Measurements from ENCODE around the gene ATP8B4. TPM values are rescaled to one million over a fixed set of nuclear protein-coding genes. Genes with fewer than 3 reads are reported as not detected.

The ATP8B4 gene
- total and polyA plus RNA-seq, 2 donors from 2014 or later = 2.1 to 12.5 TPM

DNA sequence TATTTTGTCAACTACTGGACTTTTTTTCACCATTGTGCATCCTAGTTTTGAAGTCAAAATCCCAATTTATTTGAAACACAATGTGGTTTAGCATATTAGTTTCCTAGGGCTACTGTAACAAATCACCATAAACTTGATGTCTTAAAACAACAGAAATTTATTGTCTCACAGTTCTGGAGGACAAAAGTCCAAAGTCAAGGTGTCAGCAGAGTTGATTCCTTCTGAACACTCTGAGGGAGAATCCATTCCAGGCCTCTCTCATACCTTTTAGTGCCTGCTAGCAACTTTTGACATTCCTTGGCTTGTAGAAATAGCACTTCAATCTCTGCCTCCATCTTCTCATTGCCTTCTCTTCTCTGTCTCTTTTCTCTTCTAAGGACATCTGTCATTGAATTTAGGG, 48.1 kb upstream of the ATP8B4 start:
- H3K27ac ChIP-seq (ENCODE audit: low read depth in 2 of 2, low read length in 2 of 2) = peak overlapping the region in 1 of 2 donors; percentile 75
- no peak for DNase-seq

DNA sequence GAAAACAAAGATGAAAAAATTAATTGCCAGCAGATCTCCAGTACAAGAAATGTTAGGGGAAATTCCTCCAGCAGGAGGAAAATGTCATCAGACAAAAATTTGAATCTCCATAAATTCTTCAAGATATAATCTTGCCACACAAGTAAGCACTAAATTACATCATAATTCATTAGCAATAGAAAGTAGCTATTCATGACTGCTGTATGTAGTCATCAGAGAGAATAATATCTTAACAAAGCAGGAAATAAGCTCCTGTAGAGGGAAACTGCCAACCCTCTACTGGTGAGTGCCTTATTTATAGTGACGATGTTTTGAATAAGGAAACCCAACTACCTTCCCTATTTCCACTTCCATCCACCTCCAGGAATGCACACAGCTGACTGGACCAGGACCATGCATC, 47.2 kb upstream of the ATP8B4 start:
- Histone ChIP-seq H3K27ac (ENCODE audit: low read depth in 2 of 2, low read length in 2 of 2) (peak overlapping the region in 1 of 2 donors; percentile 4), H3K27me3 (ENCODE audit: control insufficient read depth, insufficient read depth, low read length) (no peaks in the 10 kb centered on the region), H3K36me3 (ENCODE audit: control insufficient read depth in 2 of 3, insufficient read depth in 3 of 3, low read length in 3 of 3) (no peaks in the 10 kb centered on the region), H3K4me1 (ENCODE audit: control insufficient read depth in 2 of 3, insufficient read depth in 2 of 3, low read depth in 1 of 3, low read length in 3 of 3) (peaks cover 0 to 17% (median 3%) of the 10 kb centered on the region in 3 donors), H3K9ac (ENCODE audit: low read length in 3 of 3) (no peak overlapping the region), H3K4me3 (ENCODE audit: low read length in 3 of 3) (no peak overlapping the region), H3K9me3 (ENCODE audit: control insufficient read depth in 2 of 3, insufficient read depth in 1 of 3, low read length in 3 of 3) (no peaks in the 10 kb centered on the region)
- intact Hi-C loops (cut with DNase I) = no loop called here
- DNase-seq (no peak), FAIRE-seq (no peak)
- TF ChIP-seq, protein P1, sequence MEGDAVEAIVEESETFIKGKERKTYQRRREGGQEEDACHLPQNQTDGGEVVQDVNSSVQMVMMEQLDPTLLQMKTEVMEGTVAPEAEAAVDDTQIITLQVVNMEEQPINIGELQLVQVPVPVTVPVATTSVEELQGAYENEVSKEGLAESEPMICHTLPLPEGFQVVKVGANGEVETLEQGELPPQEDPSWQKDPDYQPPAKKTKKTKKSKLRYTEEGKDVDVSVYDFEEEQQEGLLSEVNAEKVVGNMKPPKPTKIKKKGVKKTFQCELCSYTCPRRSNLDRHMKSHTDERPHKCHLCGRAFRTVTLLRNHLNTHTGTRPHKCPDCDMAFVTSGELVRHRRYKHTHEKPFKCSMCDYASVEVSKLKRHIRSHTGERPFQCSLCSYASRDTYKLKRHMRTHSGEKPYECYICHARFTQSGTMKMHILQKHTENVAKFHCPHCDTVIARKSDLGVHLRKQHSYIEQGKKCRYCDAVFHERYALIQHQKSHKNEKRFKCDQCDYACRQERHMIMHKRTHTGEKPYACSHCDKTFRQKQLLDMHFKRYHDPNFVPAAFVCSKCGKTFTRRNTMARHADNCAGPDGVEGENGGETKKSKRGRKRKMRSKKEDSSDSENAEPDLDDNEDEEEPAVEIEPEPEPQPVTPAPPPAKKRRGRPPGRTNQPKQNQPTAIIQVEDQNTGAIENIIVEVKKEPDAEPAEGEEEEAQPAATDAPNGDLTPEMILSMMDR (IDR thresholded peaks at IDR 0.05; ENCODE audit: borderline replicate concordance, extremely low read depth, insufficient read depth) = no peak

More for the DNA sequence above, 48.1 kb upstream of the ATP8B4 start:
- H3K4me1 ChIP-seq (ENCODE audit: control insufficient read depth in 2 of 3, insufficient read depth in 2 of 3, low read depth in 1 of 3, low read length in 3 of 3) = peaks cover 0 to 17% (median 3%) of the 10 kb centered on the region in 3 donors
- H3K9ac ChIP-seq (ENCODE audit: low read length in 3 of 3) = no peak overlapping the region
- H3K27me3 ChIP-seq (ENCODE audit: control insufficient read depth, insufficient read depth, low read length) = no peaks in the 10 kb centered on the region
- FAIRE-seq = no peak
- no peak overlapping the region for H3K4me3 ChIP-seq (ENCODE audit: low read length in 3 of 3)
- TF ChIP-seq, protein P1 (IDR thresholded peaks at IDR 0.05; ENCODE audit: borderline replicate concordance, extremely low read depth, insufficient read depth) = no peak
- no peaks in the 10 kb centered on the region for H3K36me3 ChIP-seq (ENCODE audit: control insufficient read depth in 2 of 3, insufficient read depth in 3 of 3, low read length in 3 of 3)
- no peaks in the 10 kb centered on the region for H3K9me3 ChIP-seq (ENCODE audit: control insufficient read depth in 2 of 3, insufficient read depth in 1 of 3, low read length in 3 of 3)
- intact Hi-C loops (cut with DNase I) = no loop called here

DNA sequence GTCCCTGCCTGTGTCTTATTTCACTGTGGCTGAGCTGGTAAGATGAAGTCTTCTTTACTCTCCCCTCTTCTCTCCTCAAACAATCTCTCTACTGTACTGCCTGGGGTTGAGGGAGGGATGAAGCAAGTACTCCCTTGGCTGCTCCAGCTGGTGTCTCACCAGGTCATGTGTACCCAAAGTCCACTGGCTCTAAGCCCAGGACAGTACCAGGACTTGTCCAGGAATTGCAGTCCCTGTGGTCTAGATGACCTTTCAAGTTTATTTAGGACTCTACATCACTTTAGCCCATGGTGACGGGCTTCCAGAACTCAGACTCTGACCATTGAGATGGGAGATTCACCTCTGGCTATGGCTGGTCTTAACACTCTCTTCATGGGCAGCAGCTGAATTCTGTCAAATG, 45.4 kb upstream of the ATP8B4 start:
- no peaks in the 10 kb centered on the region for H3K27me3 ChIP-seq (ENCODE audit: control insufficient read depth, insufficient read depth, low read length)
- intact Hi-C loops (cut with DNase I) = no loop called here
- FAIRE-seq (no peak), DNase-seq (no peak)
- no peak overlapping the region for H3K9ac ChIP-seq (ENCODE audit: low read length in 3 of 3)
- TF ChIP-seq, protein P1 (IDR thresholded peaks at IDR 0.05; ENCODE audit: borderline replicate concordance, extremely low read depth, insufficient read depth) = no peak
- H3K4me1 ChIP-seq (ENCODE audit: control insufficient read depth in 2 of 3, insufficient read depth in 2 of 3, low read depth in 1 of 3, low read length in 3 of 3) = peaks cover 0 to 17% (median 3%) of the 10 kb centered on the region in 3 donors
- no peaks in the 10 kb centered on the region for H3K36me3 ChIP-seq (ENCODE audit: control insufficient read depth in 2 of 3, insufficient read depth in 3 of 3, low read length in 3 of 3)
- H3K4me3 ChIP-seq (ENCODE audit: low read length in 3 of 3) = no peak overlapping the region
- H3K9me3 ChIP-seq (ENCODE audit: control insufficient read depth in 2 of 3, insufficient read depth in 1 of 3, low read length in 3 of 3) = no peaks in the 10 kb centered on the region
- H3K27ac ChIP-seq (ENCODE audit: low read depth in 2 of 2, low read length in 2 of 2) = no peak overlapping the region

All from kidney (tissue), 14 donors.